Loucy (cell line): ENCODE measurements around the gene CACNA1D.

Experiments used
- H2AFZ ChIP-seq: fragments of 200-600 bp; sonication (generic); 2 replicates; pipeline ENCODE4 v1.6.0; 2016; ENCODE audit warnings: antibody characterized with exemption, mild to moderate bottlenecking, low read length, moderate library complexity
- H3F3A ChIP-seq: fragments of 200-600 bp; 2 replicates; pipeline ENCODE4 v1.6.0; 2016; ENCODE audit warnings: antibody characterized with exemption, low read depth, mild to moderate bottlenecking
- H3K27me3 ChIP-seq: fragments of 200-600 bp; sonication (generic); 2 replicates; pipeline ENCODE4 v1.6.1; 2014; ENCODE audit warnings: low read length, mild to moderate bottlenecking; ENCODE audit not compliant: insufficient read depth, poor library complexity, severe bottlenecking
- H3K36me3 ChIP-seq: fragments of 200-600 bp; sonication (generic); 2 replicates; pipeline ENCODE4 v1.6.1; 2016; ENCODE audit warnings: low read length; ENCODE audit not compliant: insufficient read depth
- H3K4me1 ChIP-seq: fragments of 200-600 bp; sonication (generic); 2 replicates; pipeline ENCODE4 v1.5.1; 2014; ENCODE audit warnings: low read length, mild to moderate bottlenecking; ENCODE audit not compliant: insufficient read depth, poor library complexity, severe bottlenecking
- H3K4me2 ChIP-seq: fragments of 200-600 bp; sonication (generic); 2 replicates; pipeline ENCODE4 v1.6.0; 2014; ENCODE audit warnings: antibody characterized with exemption, low read length, low read depth, mild to moderate bottlenecking; ENCODE audit not compliant: poor library complexity, severe bottlenecking
- H3K4me3 ChIP-seq: fragments of 200-600 bp; sonication (generic); 2 replicates; pipeline ENCODE4 v1.5.1; 2014; ENCODE audit warnings: low read length, mild to moderate bottlenecking, mixed read lengths; ENCODE audit not compliant: poor library complexity, severe bottlenecking
- H3K79me2 ChIP-seq: fragments of 200-600 bp; sonication (generic); 2 replicates; pipeline ENCODE4 v1.6.1; 2014; ENCODE audit warnings: low read length; ENCODE audit not compliant: insufficient read depth
- H3K9ac ChIP-seq: fragments of 200-600 bp; sonication (generic); 2 replicates; pipeline ENCODE4 v1.6.0; 2014; ENCODE audit warnings: mild to moderate bottlenecking, low read depth, low read length, moderate library complexity; ENCODE audit not compliant: poor library complexity, severe bottlenecking
- H3K9me2 ChIP-seq: fragments of 200-600 bp; sonication (generic); replicated peaks from 2 replicates; pipeline ENCODE4 v1.6.1; 2016; ENCODE audit warnings: low read depth, low read length, mixed read lengths
- H3K9me3 ChIP-seq: fragments of 200-600 bp; sonication (generic); 2 replicates; pipeline ENCODE4 v1.6.1; 2014; ENCODE audit warnings: mild to moderate bottlenecking, antibody characterized with exemption, low read length, low read depth; ENCODE audit not compliant: insufficient read depth
- H4K20me1 ChIP-seq: fragments of 200-600 bp; sonication (generic); 2 replicates; pipeline ENCODE4 v1.6.0; 2014; ENCODE audit warnings: antibody characterized with exemption, low read length, mild to moderate bottlenecking; ENCODE audit not compliant: insufficient read depth, poor library complexity, severe bottlenecking
- CTCF ChIP-seq: fragments of 200-600 bp; sonication (generic); conservative IDR thresholded peaks from 2 replicates; pipeline ENCODE4 v1.5.1; 2014; ENCODE audit warnings: mild to moderate bottlenecking, antibody characterized with exemption, low read length
- EZH2phosphoT487 ChIP-seq: fragments of 200-600 bp; IDR thresholded peaks from 2 replicates; pipeline ENCODE4 v1.6.1; 2018; ENCODE audit warnings: antibody characterized with exemption, mild to moderate bottlenecking, moderate library complexity, borderline replicate concordance

The CACNA1D gene

GRCh38 chr3:53801319-53801718 is 306.9 kb downstream of the CACNA1D start:
- no peaks in the 10 kb centered on the region for H3K79me2 ChIP-seq
- no peaks in the 10 kb centered on the region for H3F3A ChIP-seq
- H3K27me3 ChIP-seq: no peaks in the 10 kb centered on the region

GRCh38 chr3:53802256-53802880 is 308.0 kb downstream of the CACNA1D start:
- H4K20me1 ChIP-seq: no peaks in the 10 kb centered on the region
- no peak overlapping the region for H3K4me2 ChIP-seq
- H3K27me3 ChIP-seq: no peaks in the 10 kb centered on the region
- H3F3A ChIP-seq: no peaks in the 10 kb centered on the region
- H2AFZ ChIP-seq: no peak overlapping the region
- H3K79me2 ChIP-seq: no peaks in the 10 kb centered on the region
- TF ChIP-seq CTCF: no peak
- TF ChIP-seq EZH2phosphoT487: no peak
- no peaks in the 10 kb centered on the region for H3K4me1 ChIP-seq
- no peaks in the 10 kb centered on the region for H3K9me3 ChIP-seq
- H3K9ac ChIP-seq: no peak overlapping the region
- H3K9me2 ChIP-seq: no peaks in the 10 kb centered on the region
- no peak overlapping the region for H3K4me3 ChIP-seq
- no peaks in the 10 kb centered on the region for H3K36me3 ChIP-seq

More at GRCh38 chr3:53801319-53801718, 306.9 kb downstream of the CACNA1D start:
- no peaks in the 10 kb centered on the region for H3K4me1 ChIP-seq
- no peak overlapping the region for H3K4me2 ChIP-seq
- H4K20me1 ChIP-seq: no peaks in the 10 kb centered on the region
- no peaks in the 10 kb centered on the region for H3K9me2 ChIP-seq
- H3K4me3 ChIP-seq: no peak overlapping the region
- no peaks in the 10 kb centered on the region for H3K36me3 ChIP-seq
- H3K9me3 ChIP-seq: no peaks in the 10 kb centered on the region
- H3K9ac ChIP-seq: no peak overlapping the region
- TF ChIP-seq CTCF (no peak), EZH2phosphoT487 (no peak)
- no peak overlapping the region for H2AFZ ChIP-seq

GRCh38 chr3:53803124-53803815 is 308.9 kb downstream of the CACNA1D start:
- Histone ChIP-seq H3K4me2 (no peak overlapping the region), H3K9ac (no peak overlapping the region), H3K4me3 (no peak overlapping the region), H3K9me2 (no peaks in the 10 kb centered on the region), H4K20me1 (no peaks in the 10 kb centered on the region), H3K27me3 (no peaks in the 10 kb centered on the region), H3K9me3 (no peaks in the 10 kb centered on the region), H3F3A (no peaks in the 10 kb centered on the region), H3K4me1 (no peaks in the 10 kb centered on the region), H3K36me3 (no peaks in the 10 kb centered on the region), H3K79me2 (no peaks in the 10 kb centered on the region), H2AFZ (no peak overlapping the region)
- no peak for TF ChIP-seq EZH2phosphoT487
- no peak for TF ChIP-seq CTCF
